PC-9 (cell line): ENCODE data around the gene HFE. TPM values are rescaled to one million over a fixed set of nuclear protein-coding genes. Genes with fewer than 3 reads are reported as not detected.

Experiments used
- BruUV-seq: library from RNA; stranded (reverse); fragments of 400-500 nt; replicated peaks from 2 replicates; lab custom pipeline; 2021; lab: Mats Ljungman, UMichigan
- CTCF ChIA-PET: fragments of 300-600 bp; sonication (Branson Sonifier 250); formaldehyde crosslinking; loops from one replicate; lab custom pipeline; 2022; ENCODE audit warnings: antibody characterized with exemption; lab: Charles Lee
- POLR2A ChIA-PET: fragments of 300-600 bp; sonication (Branson Sonifier 250); formaldehyde crosslinking; loops from one replicate; lab custom pipeline; 2022; ENCODE audit warnings: antibody characterized with exemption; ENCODE audit not compliant: unreplicated experiment; lab: Charles Lee
- DNase-seq, 2 experiments: peaks; one replicate each; pipeline versions ENCODE4 v3.0.0 to v3.0.0-alpha.2; 2015 to 2022; ENCODE audit warnings: mixed read lengths in 1 of 2
- H2AFZ ChIP-seq: fragments of 200-600 bp; sonication (generic); 2 replicates; pipeline ENCODE4 v1.8.1; 2017; ENCODE audit warnings: antibody characterized with exemption
- H3F3A ChIP-seq: fragments of 200-600 bp; sonication (generic); 2 replicates; pipeline ENCODE4 v1.8.1; 2017; ENCODE audit warnings: antibody characterized with exemption, mild to moderate bottlenecking, low read depth; ENCODE audit not compliant: insufficient read depth
- H3K27ac ChIP-seq: fragments of 200-600 bp; sonication (generic); 2 replicates; pipeline ENCODE4 v1.6.1; 2016; ENCODE audit warnings: mixed run types
- H3K27me3 ChIP-seq: fragments of 200-600 bp; sonication (generic); 2 replicates; pipeline ENCODE4 v1.6.1; 2016; ENCODE audit warnings: low read depth, mixed run types; ENCODE audit not compliant: insufficient read depth
- H3K36me3 ChIP-seq: fragments of 200-600 bp; sonication (generic); 2 replicates; pipeline ENCODE4 v1.6.1; 2016; ENCODE audit warnings: low read depth, mixed run types
- H3K4me1 ChIP-seq: fragments of 200-600 bp; sonication (generic); replicated peaks from 2 replicates; pipeline ENCODE4 v1.6.1; 2016; ENCODE audit warnings: mixed run types; ENCODE audit not compliant: insufficient read depth
- H3K4me2 ChIP-seq: fragments of 200-600 bp; sonication (generic); 2 replicates; pipeline ENCODE4 v1.6.1; 2017; ENCODE audit warnings: mixed run types
- H3K4me3 ChIP-seq: fragments of 200-600 bp; sonication (generic); 2 replicates; pipeline ENCODE4 v1.6.1; 2016; ENCODE audit warnings: mixed run types
- H3K79me2 ChIP-seq: fragments of 200-600 bp; sonication (generic); 2 replicates; pipeline ENCODE4 v1.6.1; 2017; ENCODE audit warnings: low read depth, mixed run types
- H3K9me2 ChIP-seq: fragments of 200-600 bp; sonication (generic); 2 replicates; pipeline ENCODE4 v1.8.1; 2017; ENCODE audit warnings: mild to moderate bottlenecking; ENCODE audit not compliant: insufficient read depth
- H3K9me3 ChIP-seq: fragments of 200-600 bp; sonication (generic); 2 replicates; pipeline ENCODE4 v1.8.1; 2016; ENCODE audit warnings: low read depth; ENCODE audit not compliant: insufficient read depth
- H4K20me1 ChIP-seq: fragments of 200-600 bp; sonication (generic); 2 replicates; pipeline ENCODE4 v1.8.1; 2017; ENCODE audit not compliant: insufficient read depth
- CTCF ChIP-seq: fragments of 200-600 bp; sonication (generic); conservative IDR thresholded peaks from 2 replicates; pipeline ENCODE4 v1.6.1; 2017; ENCODE audit warnings: mixed run types, antibody characterized with exemption, mild to moderate bottlenecking, moderate library complexity
- EZH2 ChIP-seq: fragments of 200-600 bp; sonication (generic); IDR thresholded peaks from 2 replicates; pipeline ENCODE4 v1.8.0; 2017; ENCODE audit warnings: antibody characterized with exemption, low read depth
- intact Hi-C: fragments of 100-400 bp; cut with micrococcal nuclease; formaldehyde crosslinking; loops from one replicate; pipeline ENCODE4 v1.10.0; 2022; ENCODE audit not compliant: unreplicated experiment
- total RNA-seq: library from RNA; stranded (reverse); gene quantifications from 2 replicates; pipeline ENCODE4 v1.2.3, GENCODE V29; 2021

Gene HFE
- total RNA-seq, 1 experiment from 2014 or later: 46.0 TPM

GRCh38 chr6:26136321-26136720 is 49.1 kb downstream of the HFE start:
- DNase-seq: no peak
- Histone ChIP-seq H3K36me3 (0 out of 2 replicates have a peak, but pooled peaks cover 4% of the 10 kb centered on the region), H4K20me1 (no peaks in the 10 kb centered on the region), H3F3A (no peaks in the 10 kb centered on the region), H3K4me1 (0 out of 2 replicates have a peak, but pooled peaks cover under 1% of the 10 kb centered on the region), H2AFZ (no peak overlapping the region), H3K4me3 (no peak overlapping the region), H3K9me2 (no peaks in the 10 kb centered on the region), H3K27me3 (no peaks in the 10 kb centered on the region), H3K9me3 (no peaks in the 10 kb centered on the region), H3K79me2 (no peaks in the 10 kb centered on the region), H3K27ac (no peak overlapping the region), H3K4me2 (no peak overlapping the region)
- ChIA-PET CTCF (interaction anchor here (0.7 kb wide), 1 partner anchor 33 kb away, joined by 10 read pairs; a partner anchor contains a TSS), POLR2A (interaction anchor here (0.6 to 0.7 kb wide), 3 partner anchors 10 to 61 kb away, joined by 4 to 6 read pairs (median 4); no protein-coding TSS in a partner anchor)
- intact Hi-C loops: no loop called here
- TF ChIP-seq CTCF: no peak
- BruUV-seq: no TSS peak

- ChIA-PET POLR2A (no interaction called here), CTCF (no interaction called here)
- BruUV-seq: no TSS peak
- peaks cover 4% of the 10 kb centered on the region; the same call in 1 of the 2 replicates for H3K9me3 ChIP-seq
- no peak overlapping the region for H3K4me2 ChIP-seq
- intact Hi-C loops: no loop called here
- no peaks in the 10 kb centered on the region for H3K9me2 ChIP-seq
- H3F3A ChIP-seq: no peaks in the 10 kb centered on the region
- H3K27ac ChIP-seq: no peak overlapping the region
- no peak for DNase-seq
- H3K27me3 ChIP-seq: no peaks in the 10 kb centered on the region
- no peak overlapping the region for H2AFZ ChIP-seq
- TF ChIP-seq EZH2: no peak
- no peak for TF ChIP-seq CTCF
- no peaks in the 10 kb centered on the region for H3K4me1 ChIP-seq
- no peak overlapping the region for H3K4me3 ChIP-seq
- no peaks in the 10 kb centered on the region for H3K79me2 ChIP-seq
- 0 out of 2 replicates have a peak, but pooled peaks cover 4% of the 10 kb centered on the region for H3K36me3 ChIP-seq
- H4K20me1 ChIP-seq: no peaks in the 10 kb centered on the region
Observed at GRCh38 chr6:26140254-26140966, 53.2 kb downstream of the HFE start.

GRCh38 chr6:26140967-26141294 is 53.7 kb downstream of the HFE start:
- Histone ChIP-seq H3K4me1 (no peaks in the 10 kb centered on the region), H3K4me3 (no peak overlapping the region), H3K79me2 (no peaks in the 10 kb centered on the region), H3K9me2 (no peaks in the 10 kb centered on the region), H3K27me3 (no peaks in the 10 kb centered on the region), H2AFZ (no peak overlapping the region), H3K4me2 (no peak overlapping the region), H3K27ac (no peak overlapping the region), H3K9me3 (peaks cover 4% of the 10 kb centered on the region; the same call in 1 of the 2 replicates), H3K36me3 (0 out of 2 replicates have a peak, but pooled peaks cover 4% of the 10 kb centered on the region), H4K20me1 (no peaks in the 10 kb centered on the region), H3F3A (no peaks in the 10 kb centered on the region)
- no peak for DNase-seq
- intact Hi-C loops: no loop called here
- POLR2A ChIA-PET: no interaction called here
- TF ChIP-seq CTCF: no peak
- TF ChIP-seq EZH2: no peak
- BruUV-seq: no TSS peak
- CTCF ChIA-PET: no interaction called here
